SK-N-SH (cell line): ENCODE measurements around the gene CXCR3. TPM values are rescaled to one million over a fixed set of nuclear protein-coding genes. Genes with fewer than 3 reads are reported as not detected.
"Not testable (repeated sequence)": the region's sequence is repeated elsewhere in the genome, so short reads cannot be mapped to it uniquely, and the experiment has no call there.

ENCODE experiments used
- CTCF ChIA-PET: fragments of 300-600, 350-600 bp; formaldehyde crosslinking; extraction: SDS; loops from one replicate; lab custom pipeline; 2021; lab: Yijun Ruan, JAX
- POLR2A ChIA-PET: fragments of 350-600 bp; sonication (Branson Sonifier 250); formaldehyde crosslinking; extraction: SDS; loops from one replicate; lab custom pipeline; 2020; ENCODE audit warnings: antibody characterized with exemption, inconsistent platforms; lab: Yijun Ruan, JAX
- DNase-seq: peaks from one replicate; pipeline ENCODE4 v3.0.0; 2012
- H2AFZ ChIP-seq: fragments of 200-600 bp; sonication (generic); 2 replicates; pipeline ENCODE4 v1.8.1; 2016; ENCODE audit warnings: antibody characterized with exemption, mild to moderate bottlenecking, low read depth
- H3F3A ChIP-seq: fragments of 200-600 bp; sonication (generic); replicated peaks from 2 replicates; pipeline ENCODE3; 2016; ENCODE audit warnings: antibody characterized with exemption, mild to moderate bottlenecking; ENCODE audit not compliant: insufficient read depth
- H3K27ac ChIP-seq, 2 experiments: fragments of 200-500 bp in 1 of 2; fragments of 200-600 bp in 1 of 2; sonication (Bioruptor generic) in 1 of 2; sonication (generic), shearing (Covaris generic) in 1 of 2; 2 replicates each; pipeline versions ENCODE4 v1.5.1 to v1.6.1; 2014 to 2016; ENCODE audit warnings: low read depth in 2 of 2, inconsistent platforms in 1 of 2, low read length in 1 of 2, mild to moderate bottlenecking in 1 of 2, mixed read lengths in 1 of 2
- H3K27me3 ChIP-seq: fragments of 200-600 bp; sonication (generic), shearing (Covaris generic); 2 replicates; pipeline ENCODE4 v1.6.1; 2016; ENCODE audit warnings: mixed run types; ENCODE audit not compliant: insufficient read depth
- H3K36me3 ChIP-seq, 2 experiments: fragments of 200-500 bp in 1 of 2; fragments of 200-600 bp in 1 of 2; sonication (Bioruptor generic) in 1 of 2; sonication (generic) in 1 of 2; replicated peaks in 1 of 2; 2 replicates each; pipeline versions ENCODE3 to v1.5.1; 2014 to 2016; ENCODE audit warnings: low read length in 1 of 2, mild to moderate bottlenecking in 1 of 2; ENCODE audit not compliant: insufficient read depth in 2 of 2, control insufficient read depth in 1 of 2
- H3K4me1 ChIP-seq, 2 experiments: fragments of 200-500 bp in 1 of 2; fragments of 200-600 bp in 1 of 2; sonication (Bioruptor generic) in 1 of 2; sonication (generic), shearing (Covaris generic) in 1 of 2; 2 replicates each; pipeline versions ENCODE4 v1.5.1 to v1.6.1; 2014 to 2016; ENCODE audit warnings: low read depth in 1 of 2, low read length in 1 of 2, mixed run types in 1 of 2; ENCODE audit not compliant: insufficient read depth in 2 of 2, control insufficient read depth in 1 of 2
- H3K4me2 ChIP-seq: fragments of 200-600 bp; sonication (generic), shearing (Covaris generic); 2 replicates; pipeline ENCODE4 v1.6.1; 2017; ENCODE audit warnings: mixed run types
- H3K4me3 ChIP-seq, 2 experiments: fragments of 200-500 bp in 1 of 2; fragments of 200-600 bp in 1 of 2; sonication (Bioruptor generic) in 1 of 2; sonication (generic), shearing (Covaris generic) in 1 of 2; 2 replicates each; pipeline versions ENCODE4 v1.5.1 to v1.8.1; 2014 to 2016; ENCODE audit warnings: low read depth in 2 of 2, inconsistent platforms in 1 of 2, low read length in 1 of 2, mild to moderate bottlenecking in 1 of 2, mixed read lengths in 1 of 2, moderate library complexity in 1 of 2
- H3K79me2 ChIP-seq: fragments of 200-600 bp; sonication (generic); 2 replicates; pipeline ENCODE4 v1.8.1; 2017; ENCODE audit warnings: mild to moderate bottlenecking; ENCODE audit not compliant: insufficient read depth
- H3K9ac ChIP-seq: fragments of 200-600 bp; sonication (generic); 2 replicates; pipeline ENCODE4 v1.6.1; 2017; ENCODE audit warnings: mixed run types
- H3K9me2 ChIP-seq: fragments of 200-600 bp; sonication (generic); 2 replicates; pipeline ENCODE4 v1.6.1; 2017; ENCODE audit warnings: mixed run types
- H3K9me3 ChIP-seq: fragments of 200-600 bp; sonication (generic); 2 replicates; pipeline ENCODE4 v1.6.1; 2017; ENCODE audit warnings: mixed run types, mild to moderate bottlenecking, moderate library complexity
- H4K20me1 ChIP-seq: fragments of 200-600 bp; sonication (generic); 2 replicates; pipeline ENCODE4 v1.6.1; 2017; ENCODE audit warnings: mild to moderate bottlenecking, mixed run types; ENCODE audit not compliant: insufficient read depth
- RAD21 ChIP-seq: IDR thresholded peaks from 2 replicates; pipeline ENCODE4 v1.6.1; 2012; ENCODE audit warnings: mild to moderate bottlenecking, low read length
- RFX5 ChIP-seq: IDR thresholded peaks from 2 replicates; pipeline ENCODE4 v1.6.1; 2012; ENCODE audit warnings: mild to moderate bottlenecking, improper control_type of control experiment, low read length
- SMC3 ChIP-seq: IDR thresholded peaks from 2 replicates; pipeline ENCODE4 v1.6.1; 2012; ENCODE audit warnings: low read depth, low read length, improper control_type of control experiment
- TCF12 ChIP-seq: IDR thresholded peaks from 2 replicates; pipeline ENCODE4 v1.4.0; 2012
- WGBS: methylation state at CpG from one replicate; pipeline ENCODE4 v1.1.6; 2017; ENCODE audit warnings: low lambda C conversion rate; 5-methylcytosine and 5-hydroxymethylcytosine counted together
- polyA plus RNA-seq, 3 experiments: library from polyadenylated mRNA; depleted of rRNA; stranded (reverse); fragments of >200 nt; gene quantifications; 2 replicates each; pipeline ENCODE4 v1.2.3, GENCODE V29; 2012
- TF ChIP-seq, protein P1 (sequence below): fragments of 200-600 bp; sonication (generic); IDR thresholded peaks from 2 replicates; pipeline ENCODE4 v1.6.1; 2017; ENCODE audit warnings: antibody characterized with exemption, mild to moderate bottlenecking, moderate library complexity
- TF ChIP-seq, protein P2 (sequence below): IDR thresholded peaks from 2 replicates; pipeline ENCODE4 v1.4.0; 2012; ENCODE audit warnings: low read depth

The CXCR3 gene
- polyA plus RNA-seq, 1 of the 3 experiments (the other 2 are of a cell fraction) = not detected

DNA sequence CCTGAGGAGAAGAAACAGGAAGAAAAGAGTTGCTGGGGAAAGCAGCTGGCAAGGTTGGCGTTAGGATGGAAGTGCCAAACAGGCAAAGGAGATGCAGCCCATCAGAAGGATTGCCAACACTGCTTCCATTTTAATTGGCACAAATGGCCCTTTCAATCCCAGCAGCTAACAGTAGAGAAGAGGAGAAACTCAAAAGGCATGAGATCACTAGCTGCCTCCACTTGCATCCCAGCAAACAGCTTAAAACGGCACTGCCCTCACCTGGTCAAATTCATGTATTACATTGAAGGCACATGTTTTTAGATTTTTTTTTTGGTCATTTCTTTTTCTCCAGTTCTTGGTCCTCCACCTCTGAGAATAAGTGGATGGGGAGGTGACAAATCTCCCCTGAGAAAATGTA is 34.1 kb upstream of the CXCR3 start:
- no peak for TF ChIP-seq RFX5
- peak; percentile 56 for TF ChIP-seq SMC3
- peak; percentile 78 for TF ChIP-seq RAD21
- TF ChIP-seq, protein P1, sequence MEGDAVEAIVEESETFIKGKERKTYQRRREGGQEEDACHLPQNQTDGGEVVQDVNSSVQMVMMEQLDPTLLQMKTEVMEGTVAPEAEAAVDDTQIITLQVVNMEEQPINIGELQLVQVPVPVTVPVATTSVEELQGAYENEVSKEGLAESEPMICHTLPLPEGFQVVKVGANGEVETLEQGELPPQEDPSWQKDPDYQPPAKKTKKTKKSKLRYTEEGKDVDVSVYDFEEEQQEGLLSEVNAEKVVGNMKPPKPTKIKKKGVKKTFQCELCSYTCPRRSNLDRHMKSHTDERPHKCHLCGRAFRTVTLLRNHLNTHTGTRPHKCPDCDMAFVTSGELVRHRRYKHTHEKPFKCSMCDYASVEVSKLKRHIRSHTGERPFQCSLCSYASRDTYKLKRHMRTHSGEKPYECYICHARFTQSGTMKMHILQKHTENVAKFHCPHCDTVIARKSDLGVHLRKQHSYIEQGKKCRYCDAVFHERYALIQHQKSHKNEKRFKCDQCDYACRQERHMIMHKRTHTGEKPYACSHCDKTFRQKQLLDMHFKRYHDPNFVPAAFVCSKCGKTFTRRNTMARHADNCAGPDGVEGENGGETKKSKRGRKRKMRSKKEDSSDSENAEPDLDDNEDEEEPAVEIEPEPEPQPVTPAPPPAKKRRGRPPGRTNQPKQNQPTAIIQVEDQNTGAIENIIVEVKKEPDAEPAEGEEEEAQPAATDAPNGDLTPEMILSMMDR = peak; percentile 71
- H3K9ac ChIP-seq = no peak overlapping the region
- H3K4me2 ChIP-seq = no peak overlapping the region
- H3K79me2 ChIP-seq = no peaks in the 10 kb centered on the region
- peaks cover 2% of the 10 kb centered on the region; the same call in 1 of the 2 replicates for H3K27me3 ChIP-seq
- peak; percentile 59 for DNase-seq
- WGBS = 21% methylated on average over 2 of the region's 2 CpGs
- no peaks in the 10 kb centered on the region for H3K9me2 ChIP-seq
- ChIA-PET CTCF (interaction anchor here (0.7 to 1.4 kb wide), 7 partner anchors 9 to 286 kb away, joined by 3 to 6 read pairs (median 3); partner anchors contain the start of genes LOC101059915 and TAF1), POLR2A (no interaction called here)
- no peak overlapping the region for H3K27ac ChIP-seq
- H3K9me3 ChIP-seq = no peaks in the 10 kb centered on the region
- no peaks in the 10 kb centered on the region for H4K20me1 ChIP-seq
- H3F3A ChIP-seq = no peaks in the 10 kb centered on the region
- no peak overlapping the region for H3K4me3 ChIP-seq
- 0 out of 2 replicates have a peak overlapping the region, but pooled peaks have one; percentile 56 for H2AFZ ChIP-seq
- no peaks in the 10 kb centered on the region for H3K36me3 ChIP-seq
- H3K4me1 ChIP-seq = no peaks in the 10 kb centered on the region

DNA sequence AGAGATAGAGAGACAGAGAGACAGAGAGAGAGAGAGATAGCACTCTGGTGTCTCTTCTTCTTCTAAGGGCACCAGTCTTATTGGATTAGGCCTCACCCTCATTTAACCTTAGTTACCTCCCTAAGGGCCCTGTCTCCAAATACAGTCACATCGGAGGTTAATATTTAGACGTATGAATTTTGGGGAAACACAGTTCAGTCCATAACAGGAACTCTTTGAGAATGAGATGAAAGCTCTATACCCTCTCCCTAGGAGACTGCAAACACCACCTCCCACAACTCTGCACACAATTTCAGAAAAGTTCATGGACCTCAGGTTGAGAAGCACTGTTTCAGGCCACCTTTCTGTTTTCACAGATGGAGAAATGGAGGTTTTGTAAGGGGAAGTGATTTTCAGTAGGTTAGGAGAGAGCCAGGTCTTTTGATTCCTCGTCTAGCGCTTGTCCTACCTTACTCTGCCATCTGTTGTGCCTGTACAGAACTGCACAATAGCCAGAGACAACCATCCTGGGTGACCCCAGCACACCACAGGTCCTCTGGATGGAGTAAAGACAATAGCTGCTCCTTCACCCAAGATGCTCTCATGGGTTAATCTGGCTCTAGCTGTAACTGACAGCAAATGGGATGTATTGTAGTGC is 32.1 kb upstream of the CXCR3 start:
- no peaks in the 10 kb centered on the region for H3K4me1 ChIP-seq
- H3K27ac ChIP-seq = no peak overlapping the region
- no peak for DNase-seq
- no peaks in the 10 kb centered on the region for H3K9me2 ChIP-seq
- no peaks in the 10 kb centered on the region for H3F3A ChIP-seq
- no peaks in the 10 kb centered on the region; the same call in 1 of the 2 replicates for H3K27me3 ChIP-seq
- no peaks in the 10 kb centered on the region for H4K20me1 ChIP-seq
- CTCF ChIA-PET = no interaction called here
- no peak overlapping the region for H3K4me2 ChIP-seq
- no peak overlapping the region for H3K9ac ChIP-seq
- H3K9me3 ChIP-seq = no peaks in the 10 kb centered on the region
- WGBS = 42% methylated on average over 4 of the region's 4 CpGs
- no peaks in the 10 kb centered on the region for H3K79me2 ChIP-seq
- no peak overlapping the region for H3K4me3 ChIP-seq
- TF ChIP-seq, protein P2, sequence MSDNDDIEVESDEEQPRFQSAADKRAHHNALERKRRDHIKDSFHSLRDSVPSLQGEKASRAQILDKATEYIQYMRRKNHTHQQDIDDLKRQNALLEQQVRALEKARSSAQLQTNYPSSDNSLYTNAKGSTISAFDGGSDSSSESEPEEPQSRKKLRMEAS = no peak
- TF ChIP-seq TCF12 = no peak
- peak; percentile 10; the same call in 1 of the 2 replicates for TF ChIP-seq RAD21
- TF ChIP-seq, protein P1 = peak; percentile 18; the same call in 1 of the 2 replicates
- no peak overlapping the region for H2AFZ ChIP-seq
- H3K36me3 ChIP-seq = no peaks in the 10 kb centered on the region
- POLR2A ChIA-PET = no interaction called here

DNA sequence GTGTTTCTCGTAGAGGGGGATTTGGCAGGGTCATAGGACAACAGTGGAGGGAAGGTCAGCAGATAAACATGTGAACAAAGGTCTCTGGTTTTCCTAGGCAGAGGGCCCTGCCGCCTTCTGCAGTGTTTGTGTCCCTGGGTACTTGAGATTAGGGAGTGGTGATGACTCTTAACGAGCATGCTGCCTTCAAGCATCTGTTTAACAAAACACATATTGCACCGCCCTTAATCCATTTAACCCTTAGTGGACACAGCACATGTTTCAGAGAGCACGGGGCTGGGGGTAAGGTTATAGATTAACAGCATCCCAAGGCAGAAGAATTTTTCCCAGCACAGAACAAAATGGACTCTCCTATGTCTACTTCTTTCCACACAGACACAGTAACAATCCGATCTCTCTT is 26.1 kb upstream of the CXCR3 start:
- H3K9me3 ChIP-seq, H3K36me3 ChIP-seq, H3K27me3 ChIP-seq, H3K4me3 ChIP-seq, H2AFZ ChIP-seq, H3K9me2 ChIP-seq, H3F3A ChIP-seq, H3K4me1 ChIP-seq, H3K79me2 ChIP-seq, POLR2A ChIA-PET, H4K20me1 ChIP-seq, H3K27ac ChIP-seq, DNase-seq, H3K9ac ChIP-seq, H3K4me2 ChIP-seq: not testable (repeated sequence)
- CTCF ChIA-PET = interaction anchor here (2.1 kb wide), 1 partner anchor 8 kb away, joined by 5 read pairs; no protein-coding TSS in a partner anchor
- 25% methylated on average over 6 of the region's 6 CpGs for WGBS
